HEK293 (cell line): ENCODE data around the gene PIEZO1.

Source experiments
- ATF2 ChIP-seq: fragments of 450-650 bp; formaldehyde crosslinking; IDR thresholded peaks from 2 replicates; pipeline ENCODE4 v1.5.1; 2016; ENCODE audit warnings: missing biosample characterization, missing genetic modification characterization, low read depth
- BCL11A ChIP-seq: fragments of 450-650 bp; formaldehyde crosslinking; IDR thresholded peaks from 2 replicates; pipeline ENCODE4 v1.5.1; 2016; ENCODE audit warnings: low read depth, missing biosample characterization, missing genetic modification characterization
- FEZF1 ChIP-seq: fragments of 450-650 bp; formaldehyde crosslinking; IDR thresholded peaks from 2 replicates; pipeline ENCODE4 v1.5.1; 2016; ENCODE audit warnings: missing biosample characterization, missing genetic modification characterization
- GLIS1 ChIP-seq: fragments of 450-650 bp; formaldehyde crosslinking; IDR thresholded peaks from 2 replicates; pipeline ENCODE4 v1.5.1; 2016; ENCODE audit warnings: missing biosample characterization, missing genetic modification characterization
- INSM2 ChIP-seq: fragments of 450-650 bp; formaldehyde crosslinking; IDR thresholded peaks from 2 replicates; pipeline ENCODE4 v1.5.1; 2016; ENCODE audit warnings: missing biosample characterization, missing genetic modification characterization
- MZF1 ChIP-seq: fragments of 450-650 bp; formaldehyde crosslinking; IDR thresholded peaks from 2 replicates; pipeline ENCODE4 v1.5.1; 2017; ENCODE audit warnings: missing biosample characterization, missing genetic modification characterization, borderline replicate concordance
- OSR2 ChIP-seq: fragments of 450-650 bp; formaldehyde crosslinking; IDR thresholded peaks from 2 replicates; pipeline ENCODE4 v1.5.1; 2016; ENCODE audit warnings: missing biosample characterization, missing genetic modification characterization
- OVOL3 ChIP-seq: fragments of 450-650 bp; formaldehyde crosslinking; IDR thresholded peaks from 2 replicates; pipeline ENCODE4 v1.5.1; 2016; ENCODE audit warnings: missing biosample characterization, missing genetic modification characterization
- PRDM6 ChIP-seq: fragments of 450-650 bp; formaldehyde crosslinking; IDR thresholded peaks from 2 replicates; pipeline ENCODE4 v1.5.1; 2017; ENCODE audit warnings: missing biosample characterization, missing genetic modification characterization
- SETDB1 ChIP-seq: IDR thresholded peaks from one replicate; pipeline ENCODE4 v1.6.1; 2017; ENCODE audit warnings: mild to moderate bottlenecking, low read length, moderate library complexity, mixed read lengths; ENCODE audit not compliant: insufficient read length
- ZBTB10 ChIP-seq: fragments of 450-650 bp; formaldehyde crosslinking; IDR thresholded peaks from 2 replicates; pipeline ENCODE4 v1.5.1; 2016; ENCODE audit warnings: missing biosample characterization, missing genetic modification characterization
- ZBTB11 ChIP-seq: fragments of 450-650 bp; formaldehyde crosslinking; conservative IDR thresholded peaks from 2 replicates; pipeline ENCODE4 v1.5.1; 2016; ENCODE audit warnings: low read depth, missing biosample characterization, missing genetic modification characterization
- ZBTB7A ChIP-seq: fragments of 450-650 bp; formaldehyde crosslinking; IDR thresholded peaks from 2 replicates; pipeline ENCODE4 v1.5.1; 2016; ENCODE audit warnings: low read depth, missing biosample characterization, missing genetic modification characterization
- ZNF114 ChIP-seq: fragments of 450-650 bp; formaldehyde crosslinking; IDR thresholded peaks from 2 replicates; pipeline ENCODE4 v1.5.0; 2017; ENCODE audit warnings: missing biosample characterization, missing genetic modification characterization
- ZNF2 ChIP-seq: fragments of 450-650 bp; formaldehyde crosslinking; IDR thresholded peaks from 2 replicates; pipeline ENCODE4 v1.5.1; 2016; ENCODE audit warnings: missing biosample characterization, missing genetic modification characterization
- ZNF221 ChIP-seq: fragments of 450-650 bp; formaldehyde crosslinking; IDR thresholded peaks from 2 replicates; pipeline ENCODE4 v1.5.1; 2017; ENCODE audit warnings: missing biosample characterization, missing genetic modification characterization, borderline replicate concordance
- ZNF223 ChIP-seq: fragments of 450-650 bp; formaldehyde crosslinking; IDR thresholded peaks from 2 replicates; pipeline ENCODE4 v1.5.1; 2016; ENCODE audit warnings: missing biosample characterization, missing genetic modification characterization
- ZNF23 ChIP-seq: fragments of 450-650 bp; formaldehyde crosslinking; IDR thresholded peaks from 2 replicates; pipeline ENCODE4 v1.5.1; 2016; ENCODE audit warnings: missing biosample characterization, missing genetic modification characterization, borderline replicate concordance
- ZNF24 ChIP-seq: fragments of 450-650 bp; formaldehyde crosslinking; IDR thresholded peaks from 2 replicates; pipeline ENCODE4 v1.5.1; 2016; ENCODE audit warnings: missing biosample characterization, missing genetic modification characterization
- ZNF311 ChIP-seq: fragments of 450-650 bp; formaldehyde crosslinking; IDR thresholded peaks from 2 replicates; pipeline ENCODE4 v1.5.1; 2017; ENCODE audit warnings: missing biosample characterization, missing genetic modification characterization, borderline replicate concordance
- ZNF335 ChIP-seq: fragments of 450-650 bp; formaldehyde crosslinking; conservative IDR thresholded peaks from 2 replicates; pipeline ENCODE4 v1.5.1; 2016; ENCODE audit warnings: missing biosample characterization, missing genetic modification characterization
- ZNF391 ChIP-seq: fragments of 450-650 bp; formaldehyde crosslinking; IDR thresholded peaks from 2 replicates; pipeline ENCODE4 v1.5.1; 2016; ENCODE audit warnings: low read depth, missing biosample characterization, missing genetic modification characterization, borderline replicate concordance
- ZNF398 ChIP-seq: fragments of 450-650 bp; formaldehyde crosslinking; IDR thresholded peaks from 2 replicates; pipeline ENCODE4 v1.5.1; 2017; ENCODE audit warnings: missing biosample characterization, missing genetic modification characterization
- ZNF610 ChIP-seq: fragments of 450-650 bp; formaldehyde crosslinking; IDR thresholded peaks from 2 replicates; pipeline ENCODE4 v1.5.1; 2016; ENCODE audit warnings: missing biosample characterization, missing genetic modification characterization, borderline replicate concordance
- ZNF621 ChIP-seq: fragments of 450-650 bp; formaldehyde crosslinking; IDR thresholded peaks from 2 replicates; pipeline ENCODE4 v1.5.1; 2017; ENCODE audit warnings: missing biosample characterization, missing genetic modification characterization
- ZNF629 ChIP-seq: fragments of 450-650 bp; formaldehyde crosslinking; IDR thresholded peaks from 2 replicates; pipeline ENCODE4 v1.5.1; 2017; ENCODE audit warnings: missing biosample characterization, missing genetic modification characterization

The PIEZO1 gene

GRCh38 chr16:88809068-88809675, 24.2 kb upstream of the PIEZO1 start (continued):
- no peak for TF ChIP-seq PRDM6 (tag by site-specific recombination)
- TF ChIP-seq ZNF398 (tag by site-specific recombination): peak; percentile 98
- TF ChIP-seq ZNF223 (tag by site-specific recombination): no peak
- TF ChIP-seq FEZF1 (tag by site-specific recombination): peak; percentile 78
- TF ChIP-seq ZNF610: no peak
- TF ChIP-seq ZNF629: peak; percentile 14
- no peak for TF ChIP-seq ATF2 (tag by site-specific recombination)
- TF ChIP-seq ZNF335 (tag by site-specific recombination): peak; percentile 51
- TF ChIP-seq ZNF23: no peak
- peak; percentile 57 for TF ChIP-seq GLIS1
- TF ChIP-seq ZNF2 (tag by site-specific recombination): peak; percentile 37; the same call in 1 of the 2 replicates
- 0 out of 2 replicates have a peak, but pooled peaks have one; percentile 22 for TF ChIP-seq MZF1 (tag by site-specific recombination)
- 0 out of 2 replicates have a peak, but pooled peaks have one; percentile 8 for TF ChIP-seq ZBTB11 (tag by site-specific recombination)
- TF ChIP-seq OSR2 (tag by site-specific recombination): peak; percentile 20; the same call in 1 of the 2 replicates
- TF ChIP-seq OVOL3 (tag by site-specific recombination): peak; percentile 20
- TF ChIP-seq ZNF391 (tag by site-specific recombination): 0 out of 2 replicates have a peak, but pooled peaks have one; percentile 23
- TF ChIP-seq ZNF114 (tag by site-specific recombination): no peak
- 0 out of 2 replicates have a peak, but pooled peaks have one; percentile 55 for TF ChIP-seq BCL11A (tag by site-specific recombination)
- no peak for TF ChIP-seq ZNF24 (tag by site-specific recombination)
- 0 out of 2 replicates have a peak, but pooled peaks have one; percentile 34 for TF ChIP-seq ZBTB7A (tag by site-specific recombination)
- peak; percentile 44; the same call in 1 of the 2 replicates for TF ChIP-seq ZBTB10
- TF ChIP-seq ZNF621 (tag by site-specific recombination): no peak
- no peak for TF ChIP-seq ZNF221 (tag by site-specific recombination)
- no peak for TF ChIP-seq ZNF311 (tag by site-specific recombination)
- no peak for TF ChIP-seq SETDB1
- TF ChIP-seq INSM2 (tag by site-specific recombination): peak; percentile 80; the same call in 1 of the 2 replicates
